BJ (cell line): ENCODE measurements around the gene C19orf33. TPM values are rescaled to one million over a fixed set of nuclear protein-coding genes. Genes with fewer than 3 reads are reported as not detected.

Experiments used
- CTCF ChIA-PET: fragments of 350-600 bp; formaldehyde crosslinking; extraction: SDS; loops from one replicate; lab custom pipeline; 2021; ENCODE audit warnings: antibody characterized with exemption, inconsistent platforms; lab: Yijun Ruan, JAX
- POLR2A ChIA-PET: fragments of 300-600 bp; sonication (Branson Sonifier 250); formaldehyde crosslinking; extraction: SDS; loops from one replicate; lab custom pipeline; 2021; ENCODE audit warnings: antibody characterized with exemption; lab: Charles Lee
- DNase-seq: peaks from one replicate; pipeline ENCODE4 v3.0.0-alpha.2; 2011; ENCODE audit warnings: low read depth
- H3K27me3 ChIP-seq: 2 replicates; pipeline ENCODE4 v1.6.0; 2011; ENCODE audit warnings: low read length; ENCODE audit not compliant: control insufficient read depth, insufficient read depth
- H3K36me3 ChIP-seq: 2 replicates; pipeline ENCODE4 v1.5.1; 2011; ENCODE audit warnings: low read length; ENCODE audit not compliant: control insufficient read depth, insufficient read depth
- H3K4me3 ChIP-seq: 2 replicates; pipeline ENCODE4 v1.5.1; 2011; ENCODE audit warnings: low read depth, mild to moderate bottlenecking, control low read depth, low read length
- CTCF ChIP-seq: IDR thresholded peaks from 2 replicates; pipeline ENCODE4 v1.5.1; 2011; ENCODE audit warnings: low read depth, mild to moderate bottlenecking, control low read depth, inconsistent platforms, low read length, moderate library complexity; ENCODE audit not compliant: insufficient read depth
- polyA plus RNA-seq: library from polyadenylated mRNA; depleted of rRNA; stranded (reverse); fragments of >200 nt; gene quantifications from 2 replicates; pipeline ENCODE4 v1.2.3, GENCODE V29; 2011

Gene C19orf33
- polyA plus RNA-seq, 1 experiment: 0.88 TPM

DNA sequence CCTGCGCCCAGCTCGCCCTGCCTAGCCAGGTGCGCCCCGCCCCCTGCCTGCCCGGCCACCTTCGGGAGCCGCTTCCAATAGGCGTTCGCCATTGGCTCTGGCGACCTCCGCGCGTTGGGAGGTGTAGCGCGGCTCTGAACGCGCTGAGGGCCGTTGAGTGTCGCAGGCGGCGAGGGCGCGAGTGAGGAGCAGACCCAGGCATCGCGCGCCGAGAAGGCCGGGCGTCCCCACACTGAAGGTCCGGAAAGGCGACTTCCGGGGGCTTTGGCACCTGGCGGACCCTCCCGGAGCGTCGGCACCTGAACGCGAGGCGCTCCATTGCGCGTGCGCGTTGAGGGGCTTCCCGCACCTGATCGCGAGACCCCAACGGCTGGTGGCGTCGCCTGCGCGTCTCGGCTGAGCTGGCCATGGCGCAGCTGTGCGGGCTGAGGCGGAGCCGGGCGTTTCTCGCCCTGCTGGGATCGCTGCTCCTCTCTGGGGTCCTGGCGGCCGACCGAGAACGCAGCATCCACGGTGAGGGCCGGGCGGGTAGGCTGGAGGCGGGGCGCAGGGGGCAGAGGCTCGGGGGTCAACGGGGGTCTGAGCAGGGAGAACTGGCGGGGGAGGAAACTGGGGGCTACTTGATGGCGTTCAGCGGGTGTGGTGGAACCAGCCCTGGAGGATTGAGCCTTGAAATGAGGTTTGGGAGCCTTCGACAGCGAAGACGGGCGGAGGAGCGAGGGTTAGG lies 39.4 kb upstream of the C19orf33 start, which contains the start of gene SPINT2:
TSS of gene SPINT2 (plus strand) at position 88 of the 727 bp plus-strand sequence. CDS start at position 408, 320 bp downstream.
- CTCF ChIA-PET: interaction anchor here (0.8 to 1.9 kb wide), 5 partner anchors 19 to 71 kb away, joined by 3 to 5 read pairs (median 4); partner anchors contain the start of gene CATSPERG
- H3K4me3 ChIP-seq: peak within 1 kb of the TSS; percentile 43

DNA sequence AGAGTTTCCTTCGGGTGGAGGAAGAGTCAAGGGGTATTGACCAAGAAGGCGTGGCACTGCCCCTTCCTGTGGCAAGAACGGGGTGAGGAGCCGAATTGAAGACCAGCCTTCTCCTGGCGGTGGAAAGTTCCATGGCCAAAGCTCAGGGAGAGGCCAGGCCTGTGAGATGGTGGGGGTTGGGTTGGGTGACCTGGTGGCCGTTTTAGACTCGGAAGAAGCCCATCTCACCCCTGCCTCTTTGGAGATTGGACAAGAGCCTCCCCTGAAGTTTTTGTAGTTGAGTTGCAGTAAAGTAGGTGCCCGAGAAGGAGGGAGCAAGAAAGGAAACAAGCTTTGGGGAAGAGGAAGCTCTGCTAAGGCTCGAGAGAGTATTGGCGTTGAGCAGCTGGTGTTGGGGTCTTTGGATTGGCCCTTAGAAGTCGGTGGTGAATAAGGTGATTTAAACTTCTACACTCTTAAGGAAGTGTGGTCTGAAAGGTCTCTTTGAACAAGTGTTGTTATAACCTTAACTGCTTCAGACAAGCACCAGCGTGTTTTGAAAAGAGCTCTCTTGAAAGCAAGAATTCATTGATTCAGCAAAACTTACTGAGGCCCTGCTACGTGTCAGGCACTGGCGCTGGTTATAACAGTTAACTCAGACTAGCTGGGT lies 38.7 kb upstream of the C19orf33 start:
- no peak for TF ChIP-seq CTCF
- no peaks in the 10 kb centered on the region for H3K36me3 ChIP-seq
- H3K4me3 ChIP-seq: no peak overlapping the region
- no peaks in the 10 kb centered on the region for H3K27me3 ChIP-seq
- no peak for DNase-seq
- CTCF ChIA-PET: interaction anchor here (0.7 to 1.9 kb wide), 6 partner anchors 20 to 70 kb away, joined by 3 to 7 read pairs (median 4); partner anchors contain the start of genes CATSPERG and KCNK6
- POLR2A ChIA-PET: no interaction called here

More for the DNA sequence above, 39.4 kb upstream of the C19orf33 start, which contains the start of gene SPINT2:
- Histone ChIP-seq H3K36me3 (no peaks in the 10 kb centered on the region), H3K27me3 (no peaks in the 10 kb centered on the region)
- POLR2A ChIA-PET: interaction anchor here (1.1 kb wide), 1 partner anchor 7 kb away, joined by 3 read pairs; no protein-coding TSS in a partner anchor
- TF ChIP-seq CTCF: no peak
- no peak for DNase-seq

DNA sequence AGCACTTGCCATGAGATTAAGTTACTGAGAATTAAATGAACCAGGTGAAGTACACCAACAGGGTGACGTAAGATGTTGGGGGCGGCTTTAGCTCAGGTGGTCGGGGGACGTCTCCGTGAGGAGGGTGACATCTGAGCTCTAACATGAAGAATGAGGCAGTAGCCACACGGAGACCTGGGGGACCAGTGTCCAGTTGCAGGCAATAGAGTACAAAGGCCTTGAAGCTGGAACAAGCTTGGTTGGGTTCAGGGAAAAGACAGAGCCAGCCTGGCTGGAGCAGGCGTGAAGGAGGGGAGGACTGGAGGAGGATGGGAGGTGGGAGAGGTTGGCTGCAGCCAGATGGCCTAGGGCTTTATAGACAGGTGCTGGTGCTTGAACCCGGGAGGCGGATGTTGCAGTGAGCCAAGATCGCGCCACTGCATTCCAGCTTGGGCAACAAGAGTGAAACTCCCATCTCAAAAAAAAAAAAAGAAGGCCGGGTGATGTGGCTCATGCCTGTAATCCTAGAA lies 38.1 kb upstream of the C19orf33 start:
- Histone ChIP-seq H3K27me3 (no peaks in the 10 kb centered on the region), H3K4me3 (no peak overlapping the region), H3K36me3 (no peaks in the 10 kb centered on the region)
- no peak for TF ChIP-seq CTCF
- no peak for DNase-seq
- ChIA-PET POLR2A (no interaction called here), CTCF (interaction anchor here (0.7 to 1.9 kb wide), 5 partner anchors 20 to 69 kb away, joined by 3 to 7 read pairs (median 4); partner anchors contain the start of genes CATSPERG and KCNK6)

DNA sequence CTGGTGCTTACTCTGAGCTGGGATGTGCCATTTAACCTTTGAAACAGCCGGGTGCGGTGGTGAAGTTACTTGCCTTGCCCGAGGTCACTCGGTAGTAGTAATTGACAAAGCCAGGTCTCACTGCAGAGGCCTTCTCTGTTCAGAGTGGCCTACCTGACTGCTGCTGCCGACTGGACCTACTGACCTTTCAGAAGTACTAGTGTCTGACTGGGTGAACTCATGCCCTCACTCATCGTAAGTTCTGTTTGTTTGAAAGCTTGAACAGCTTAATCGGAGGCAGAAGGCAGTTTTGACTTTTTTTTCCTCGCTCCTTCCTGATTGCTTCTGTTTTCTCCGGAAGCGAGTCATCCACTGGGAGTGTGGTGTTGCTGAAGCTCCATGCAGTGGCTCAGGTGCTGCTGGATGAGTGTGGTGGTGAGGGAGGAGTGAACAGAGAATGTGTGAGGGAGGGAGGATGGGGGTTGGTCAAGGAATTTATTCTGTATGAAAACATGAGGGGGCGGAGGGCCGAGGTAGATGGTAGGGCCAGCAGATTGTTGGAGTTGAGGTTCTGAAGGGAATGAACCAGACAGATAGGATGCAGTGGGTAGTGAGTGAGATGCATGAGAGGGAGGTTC lies 37.0 kb upstream of the C19orf33 start:
- no peak overlapping the region for H3K4me3 ChIP-seq
- no peaks in the 10 kb centered on the region for H3K36me3 ChIP-seq
- POLR2A ChIA-PET: no interaction called here
- DNase-seq: no peak
- H3K27me3 ChIP-seq: no peaks in the 10 kb centered on the region
- TF ChIP-seq CTCF: no peak
- CTCF ChIA-PET: interaction anchor here (1.0 to 1.9 kb wide), 6 partner anchors 16 to 68 kb away, joined by 3 to 7 read pairs (median 4); partner anchors contain the start of gene CATSPERG
